Measurements from ENCODE around the gene SZT2. TPM values are rescaled to one million over a fixed set of nuclear protein-coding genes. Genes with fewer than 3 reads are reported as not detected.

Gene SZT2
- total RNA-seq, 3 donors from 2014 or later, result 37.1 to 44.2 (median 39.5) TPM

- H3K36me3 Mint-ChIP-seq (ENCODE audit: insufficient read depth), result no peaks in the 10 kb centered on the region
- no peak overlapping the region for H3K4me3 Mint-ChIP-seq
- H3K4me1 Mint-ChIP-seq (ENCODE audit: low read depth), result peaks cover 17% of the 10 kb centered on the region
- DNase-seq (no peak), ATAC-seq (no peak)
- no peaks in the 10 kb centered on the region for H3K9me3 Mint-ChIP-seq
- H3K27me3 Mint-ChIP-seq (ENCODE audit: low read depth), result no peaks in the 10 kb centered on the region
These were observed 34.8 kb upstream of the SZT2 start for GRCh38 chr1:43354936-43355335.

- no peak for DNase-seq
- no peaks in the 10 kb centered on the region for H3K36me3 Mint-ChIP-seq (ENCODE audit: insufficient read depth)
- H3K4me3 Mint-ChIP-seq, result peak overlapping the region; percentile 19
- no peak for ATAC-seq
- H3K27me3 Mint-ChIP-seq (ENCODE audit: low read depth), result no peaks in the 10 kb centered on the region
- H3K4me1 Mint-ChIP-seq (ENCODE audit: low read depth), result peaks cover 20% of the 10 kb centered on the region
- H3K9me3 Mint-ChIP-seq, result no peaks in the 10 kb centered on the region
These were observed 32.4 kb upstream of the SZT2 start for GRCh38 chr1:43357251-43357650.

- Mint-ChIP-seq H3K4me1 (ENCODE audit: low read depth) (peaks cover 20% of the 10 kb centered on the region), H3K36me3 (ENCODE audit: insufficient read depth) (peaks cover 2% of the 10 kb centered on the region), H3K9me3 (no peaks in the 10 kb centered on the region), H3K27me3 (ENCODE audit: low read depth) (no peaks in the 10 kb centered on the region), H3K4me3 (peak overlapping the region; percentile 91)
- ATAC-seq, result peak; percentile 9 to 15
- no peak for DNase-seq
These were observed 31.5 kb upstream of the SZT2 start for GRCh38 chr1:43358121-43358745.

- Mint-ChIP-seq H3K27me3 (ENCODE audit: low read depth) (no peaks in the 10 kb centered on the region), H3K36me3 (ENCODE audit: insufficient read depth) (peaks cover 6% of the 10 kb centered on the region), H3K4me1 (ENCODE audit: low read depth) (peaks cover 20% of the 10 kb centered on the region), H3K4me3 (peak within 1 kb of the TSS; percentile 91), H3K9me3 (no peaks in the 10 kb centered on the region)
- DNase-seq (peak; percentile 96), ATAC-seq (peak; percentile 99)
These were observed 30.7 kb upstream of the SZT2 start, which contains the start of gene CDC20 for GRCh38 chr1:43358746-43359693. Gene CDC20, plus strand, starts transcription at chr1:43358981. Its CDS starts 235 bp downstream, at chr1:43359216.

GRCh38 chr1:43359696-43360095 is 30.0 kb upstream of the SZT2 start:
- no peaks in the 10 kb centered on the region for H3K27me3 Mint-ChIP-seq (ENCODE audit: low read depth)
- DNase-seq (no peak), ATAC-seq (no peak)
- H3K4me1 Mint-ChIP-seq (ENCODE audit: low read depth), result peaks cover 20% of the 10 kb centered on the region
- peak overlapping the region; percentile 91 for H3K4me3 Mint-ChIP-seq
- H3K9me3 Mint-ChIP-seq, result no peaks in the 10 kb centered on the region
- H3K36me3 Mint-ChIP-seq (ENCODE audit: insufficient read depth), result peaks cover 9% of the 10 kb centered on the region

- Mint-ChIP-seq H3K9me3 (no peaks in the 10 kb centered on the region), H3K4me1 (ENCODE audit: low read depth) (peaks cover 27% of the 10 kb centered on the region), H3K4me3 (no peak overlapping the region), H3K27me3 (ENCODE audit: low read depth) (no peaks in the 10 kb centered on the region), H3K36me3 (ENCODE audit: insufficient read depth) (peaks cover 14% of the 10 kb centered on the region)
- DNase-seq, result no peak
- no peak for ATAC-seq
These were observed 29.1 kb upstream of the SZT2 start for GRCh38 chr1:43360616-43361015.

GRCh38 chr1:43363283-43363934 is 26.3 kb upstream of the SZT2 start:
- Mint-ChIP-seq H3K36me3 (ENCODE audit: insufficient read depth) (peaks cover 16% of the 10 kb centered on the region), H3K9me3 (no peaks in the 10 kb centered on the region), H3K4me1 (ENCODE audit: low read depth) (peaks cover 29% of the 10 kb centered on the region), H3K4me3 (no peak overlapping the region), H3K27me3 (ENCODE audit: low read depth) (no peaks in the 10 kb centered on the region)
- ATAC-seq (no peak), DNase-seq (no peak)

- Mint-ChIP-seq H3K4me3 (no peak overlapping the region), H3K36me3 (ENCODE audit: insufficient read depth) (peaks cover 16% of the 10 kb centered on the region), H3K27me3 (ENCODE audit: low read depth) (no peaks in the 10 kb centered on the region), H3K9me3 (no peaks in the 10 kb centered on the region), H3K4me1 (ENCODE audit: low read depth) (peaks cover 32% of the 10 kb centered on the region)
- ATAC-seq (no peak), DNase-seq (no peak)
These were observed 25.7 kb upstream of the SZT2 start for GRCh38 chr1:43363935-43364525.

- H3K27me3 Mint-ChIP-seq (ENCODE audit: low read depth), result no peaks in the 10 kb centered on the region
- ATAC-seq (no peak), DNase-seq (no peak)
- H3K4me1 Mint-ChIP-seq (ENCODE audit: low read depth), result peaks cover 26% of the 10 kb centered on the region
- peak overlapping the region; percentile 90 for H3K4me3 Mint-ChIP-seq
- peaks cover 16% of the 10 kb centered on the region for H3K36me3 Mint-ChIP-seq (ENCODE audit: insufficient read depth)
- no peaks in the 10 kb centered on the region for H3K9me3 Mint-ChIP-seq
These were observed 24.0 kb upstream of the SZT2 start for GRCh38 chr1:43365678-43366077.

- H3K4me1 Mint-ChIP-seq (ENCODE audit: low read depth), result peaks cover 29% of the 10 kb centered on the region
- no peak for DNase-seq
- H3K36me3 Mint-ChIP-seq (ENCODE audit: insufficient read depth), result peaks cover 16% of the 10 kb centered on the region
- H3K4me3 Mint-ChIP-seq, result peak overlapping the region; percentile 90
- ATAC-seq, result no peak
- no peaks in the 10 kb centered on the region for H3K27me3 Mint-ChIP-seq (ENCODE audit: low read depth)
- no peaks in the 10 kb centered on the region for H3K9me3 Mint-ChIP-seq
These were observed 23.5 kb upstream of the SZT2 start for GRCh38 chr1:43366179-43366578.

GRCh38 chr1:43366601-43367025 is 23.1 kb upstream of the SZT2 start:
- ATAC-seq, result no peak
- peak overlapping the region; percentile 90 for H3K4me3 Mint-ChIP-seq

GRCh38 chr1:43367026-43367903 is 22.4 kb upstream of the SZT2 start:
- no peak for DNase-seq
- peaks cover 29% of the 10 kb centered on the region for H3K4me1 Mint-ChIP-seq (ENCODE audit: low read depth)
- peak; percentile 61 to 68 for ATAC-seq
- H3K36me3 Mint-ChIP-seq (ENCODE audit: insufficient read depth), result peaks cover 16% of the 10 kb centered on the region
- peak overlapping the region; percentile 90 for H3K4me3 Mint-ChIP-seq
- no peaks in the 10 kb centered on the region for H3K27me3 Mint-ChIP-seq (ENCODE audit: low read depth)
- no peaks in the 10 kb centered on the region for H3K9me3 Mint-ChIP-seq

More at GRCh38 chr1:43366601-43367025, 23.1 kb upstream of the SZT2 start:
- no peak for DNase-seq
- Mint-ChIP-seq H3K27me3 (ENCODE audit: low read depth) (no peaks in the 10 kb centered on the region), H3K36me3 (ENCODE audit: insufficient read depth) (peaks cover 16% of the 10 kb centered on the region), H3K9me3 (no peaks in the 10 kb centered on the region), H3K4me1 (ENCODE audit: low read depth) (peaks cover 29% of the 10 kb centered on the region)

- peak; percentile 79 for DNase-seq
- Mint-ChIP-seq H3K4me1 (ENCODE audit: low read depth) (peaks cover 29% of the 10 kb centered on the region), H3K4me3 (peak within 1 kb of the TSS; percentile 93), H3K36me3 (ENCODE audit: insufficient read depth) (peaks cover 15% of the 10 kb centered on the region), H3K9me3 (no peaks in the 10 kb centered on the region), H3K27me3 (ENCODE audit: low read depth) (no peaks in the 10 kb centered on the region)
- ATAC-seq, result peak; percentile 83 to 86
These were observed 21.6 kb upstream of the SZT2 start, which contains the start of gene ELOVL1 for GRCh38 chr1:43367904-43368645. Gene ELOVL1, minus strand, starts transcription at chr1:43368011. Its CDS starts 2,402 bp downstream, at chr1:43365609.
